NCI-H2029 treated with DMSO at 0.1 percent for 48 hours (cell line): ENCODE data around the gene VWA3B.
"Not testable (repeated sequence)": the region's sequence is repeated elsewhere in the genome, so short reads cannot be mapped to it uniquely, and the experiment has no call there.

Source experiments
- DNase-seq: peaks from one replicate; lab custom pipeline; 2025; lab: John Stamatoyannopoulos, UW

Gene VWA3B

GRCh38 chr2:98086491-98087446, at the start of gene VWA3B:
Gene VWA3B, plus strand, starts transcription at chr2:98087167. Its CDS starts 5,926 bp downstream, at chr2:98093093.
- DNase-seq = peak; percentile 40

- DNase-seq = no peak
Observed at GRCh38 chr2:98037206-98037605, 49.8 kb upstream of the VWA3B start.

GRCh38 chr2:98037666-98038336, 49.2 kb upstream of the VWA3B start:
- no peak for DNase-seq

GRCh38 chr2:98039085-98039756, 47.7 kb upstream of the VWA3B start:
- DNase-seq = no peak

GRCh38 chr2:98040331-98040939, 46.5 kb upstream of the VWA3B start:
- no peak for DNase-seq

GRCh38 chr2:98043101-98043500, 43.9 kb upstream of the VWA3B start:
- DNase-seq = no peak

- DNase-seq = not testable (repeated sequence)
Observed at GRCh38 chr2:98044730-98045129, 42.2 kb upstream of the VWA3B start.

- DNase-seq = no peak
Observed at GRCh38 chr2:98050070-98050469, 36.9 kb upstream of the VWA3B start.

- no peak for DNase-seq
Observed at GRCh38 chr2:98058191-98058975, 28.6 kb upstream of the VWA3B start.

GRCh38 chr2:98060277-98060676, 26.7 kb upstream of the VWA3B start:
- no peak for DNase-seq

- DNase-seq = no peak
Observed at GRCh38 chr2:98063291-98063854, 23.6 kb upstream of the VWA3B start.

- DNase-seq = no peak
Observed at GRCh38 chr2:98065808-98066207, 21.2 kb upstream of the VWA3B start.

- DNase-seq = no peak
Observed at GRCh38 chr2:98067160-98067559, 19.8 kb upstream of the VWA3B start.

GRCh38 chr2:98070081-98070480, 16.9 kb upstream of the VWA3B start:
- no peak for DNase-seq

- no peak for DNase-seq
Observed at GRCh38 chr2:98072442-98072841, 14.5 kb upstream of the VWA3B start.

- DNase-seq = no peak
Observed at GRCh38 chr2:98078701-98079100, 8.3 kb upstream of the VWA3B start.

- no peak for DNase-seq
Observed at GRCh38 chr2:98084151-98084868, 2.7 kb upstream of the VWA3B start.

GRCh38 chr2:98084869-98085238, 2.1 kb upstream of the VWA3B start:
- DNase-seq = peak; percentile 30

GRCh38 chr2:98085649-98086048, 1.3 kb upstream of the VWA3B start:
- no peak for DNase-seq

GRCh38 chr2:98087447-98088020, 567 bp downstream of the VWA3B start:
- DNase-seq = no peak
